Hematopoietic multipotent progenitor cell treated with erythropoietin and hydrocortisone succinate and interleukin-3 and kit ligand, for 15 days (in vitro differentiated cells): ENCODE measurements around the gene CFI.

Experiments used
- DNase-seq: peaks from one replicate; pipeline ENCODE4 v3.0.0-alpha.2; 2015; ENCODE audit warnings: low spot score

The CFI gene

GRCh38 chr4:109801895-109802319 lies at the start of gene CFI:
TSS of gene CFI (minus strand) at chr4:109801999. CDS start at chr4:109801971, 28 bp downstream.
- no peak for DNase-seq

DNA sequence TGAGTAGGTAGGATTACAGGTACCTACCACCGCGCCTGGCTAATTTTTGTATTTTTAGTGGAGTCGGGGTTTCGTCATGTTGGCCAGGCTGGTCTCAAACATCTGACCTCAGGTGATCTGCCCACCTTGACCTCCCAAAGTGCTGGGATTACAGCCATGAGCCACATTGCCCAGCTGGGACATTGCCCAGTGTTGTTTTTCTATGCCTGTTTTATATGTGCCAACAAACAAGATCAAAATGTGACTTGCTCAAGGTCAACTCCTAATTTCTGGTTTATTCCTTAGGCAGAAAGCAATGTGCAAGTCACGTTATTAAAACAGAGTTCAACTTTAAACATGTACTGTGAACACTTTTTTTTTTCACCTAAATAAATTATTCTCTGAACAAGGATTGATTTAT lies 48.8 kb upstream of the CFI start:
- DNase-seq = no peak

DNA sequence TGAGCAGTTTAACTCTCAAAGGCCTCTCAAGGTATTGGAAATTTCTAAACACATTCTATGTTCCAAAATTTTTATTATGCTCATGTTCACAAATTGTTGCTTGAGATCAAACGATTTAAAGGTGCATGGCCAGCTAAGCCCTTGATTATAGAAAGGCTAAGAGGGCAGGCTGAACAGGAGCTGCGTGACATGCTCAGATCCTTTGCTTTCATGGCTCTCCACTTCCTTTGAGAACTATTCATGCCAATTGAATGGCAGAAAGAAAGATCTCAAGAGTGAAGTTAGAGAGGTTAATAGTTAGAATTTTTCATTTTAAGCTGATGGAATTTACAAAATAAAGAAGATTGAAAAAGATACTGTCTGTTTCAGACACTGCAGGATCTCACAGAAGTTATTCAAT lies 46.7 kb upstream of the CFI start:
- DNase-seq = no peak

DNA sequence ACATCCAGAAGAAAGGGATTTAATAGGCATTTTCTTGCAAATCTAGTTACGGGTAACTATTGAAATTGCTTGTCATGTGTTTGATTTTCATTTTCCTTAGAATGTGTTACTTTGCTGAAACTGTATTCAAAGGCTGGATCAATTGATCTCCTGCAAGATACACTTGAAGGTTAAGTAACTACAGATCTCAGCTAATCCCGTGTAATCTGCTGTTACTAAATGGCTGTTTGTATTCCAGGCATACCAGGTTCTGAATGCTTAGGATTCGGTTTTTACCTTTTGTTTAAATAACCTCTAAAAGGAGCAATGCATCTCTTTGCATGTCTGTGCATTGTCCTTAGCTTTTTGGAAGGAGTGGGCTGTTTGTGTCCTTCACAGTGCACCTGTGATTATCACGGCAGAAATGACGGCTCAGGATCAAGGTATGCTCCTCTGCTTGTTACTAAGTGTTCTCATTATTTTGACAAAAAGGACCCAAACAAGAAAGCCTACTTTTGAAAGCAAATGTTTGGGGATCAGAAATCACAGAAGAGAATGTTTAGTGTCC lies 46.2 kb upstream of the CFI start, which contains the start of gene LRIT3:
Gene LRIT3, plus strand, starts transcription at position 212 of the 547 bp plus-strand sequence. Its CDS starts 95 bp downstream, at position 307.
- DNase-seq = no peak

- no peak for DNase-seq
These were observed 44.7 kb upstream of the CFI start for GRCh38 chr4:109846395-109847098.

- no peak for DNase-seq
These were observed 35.2 kb upstream of the CFI start for GRCh38 chr4:109836985-109837384.

DNA sequence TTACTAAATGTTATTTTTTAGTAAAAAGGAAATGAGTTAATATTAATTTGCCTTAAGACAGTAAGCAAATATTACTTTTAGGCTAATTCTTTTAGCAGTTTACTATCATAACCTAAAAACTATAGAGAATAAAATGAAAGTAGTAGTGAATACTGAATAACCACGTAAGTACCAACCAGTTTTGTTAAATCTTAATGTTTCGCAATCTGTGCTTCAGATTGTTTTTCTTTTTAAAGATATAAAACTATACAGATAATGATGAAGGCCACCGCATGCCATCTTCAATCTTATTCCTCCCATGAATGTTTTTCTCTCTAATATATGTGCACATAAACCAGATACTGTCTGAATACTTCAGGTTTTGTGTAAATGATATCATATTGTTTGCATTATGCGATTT lies 32.0 kb upstream of the CFI start:
- DNase-seq = no peak

DNA sequence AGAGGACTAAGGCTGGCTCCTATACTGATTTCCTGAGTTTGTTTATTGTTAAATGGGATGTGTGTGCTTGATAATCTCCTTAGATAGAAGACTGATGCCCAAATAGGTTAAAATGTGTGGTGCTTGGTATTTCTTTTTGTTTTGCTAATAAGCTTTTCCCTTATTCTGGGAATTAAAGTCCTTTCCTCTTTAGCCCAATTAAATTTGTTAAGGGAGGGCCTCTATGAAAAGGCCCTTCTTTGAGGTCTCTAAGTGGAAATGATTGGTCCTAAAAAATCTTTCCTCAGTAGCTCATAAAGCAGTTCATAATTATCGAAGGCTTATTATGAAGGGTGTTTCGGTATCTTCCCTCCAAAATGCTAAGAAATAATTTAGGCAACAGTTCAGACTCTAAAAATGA lies 25.9 kb upstream of the CFI start, which contains the start of gene RRH:
Gene RRH, plus strand, starts transcription at position 301 of the 400 bp plus-strand sequence. Its CDS starts 56 bp downstream, at position 357.
- no peak for DNase-seq

- DNase-seq = peak; percentile 58
These were observed 24.9 kb upstream of the CFI start for GRCh38 chr4:109826719-109827118.

- DNase-seq = no peak
These were observed 19.4 kb upstream of the CFI start for GRCh38 chr4:109821185-109821584.

- no peak for DNase-seq
These were observed 18.8 kb upstream of the CFI start for GRCh38 chr4:109820563-109820962.

- DNase-seq = no peak
These were observed 16.5 kb upstream of the CFI start for GRCh38 chr4:109818268-109818667.

GRCh38 chr4:109816894-109817293 lies 15.1 kb upstream of the CFI start:
- no peak for DNase-seq

- DNase-seq = peak; percentile 18
These were observed 14.3 kb upstream of the CFI start for GRCh38 chr4:109816082-109816442.

DNA sequence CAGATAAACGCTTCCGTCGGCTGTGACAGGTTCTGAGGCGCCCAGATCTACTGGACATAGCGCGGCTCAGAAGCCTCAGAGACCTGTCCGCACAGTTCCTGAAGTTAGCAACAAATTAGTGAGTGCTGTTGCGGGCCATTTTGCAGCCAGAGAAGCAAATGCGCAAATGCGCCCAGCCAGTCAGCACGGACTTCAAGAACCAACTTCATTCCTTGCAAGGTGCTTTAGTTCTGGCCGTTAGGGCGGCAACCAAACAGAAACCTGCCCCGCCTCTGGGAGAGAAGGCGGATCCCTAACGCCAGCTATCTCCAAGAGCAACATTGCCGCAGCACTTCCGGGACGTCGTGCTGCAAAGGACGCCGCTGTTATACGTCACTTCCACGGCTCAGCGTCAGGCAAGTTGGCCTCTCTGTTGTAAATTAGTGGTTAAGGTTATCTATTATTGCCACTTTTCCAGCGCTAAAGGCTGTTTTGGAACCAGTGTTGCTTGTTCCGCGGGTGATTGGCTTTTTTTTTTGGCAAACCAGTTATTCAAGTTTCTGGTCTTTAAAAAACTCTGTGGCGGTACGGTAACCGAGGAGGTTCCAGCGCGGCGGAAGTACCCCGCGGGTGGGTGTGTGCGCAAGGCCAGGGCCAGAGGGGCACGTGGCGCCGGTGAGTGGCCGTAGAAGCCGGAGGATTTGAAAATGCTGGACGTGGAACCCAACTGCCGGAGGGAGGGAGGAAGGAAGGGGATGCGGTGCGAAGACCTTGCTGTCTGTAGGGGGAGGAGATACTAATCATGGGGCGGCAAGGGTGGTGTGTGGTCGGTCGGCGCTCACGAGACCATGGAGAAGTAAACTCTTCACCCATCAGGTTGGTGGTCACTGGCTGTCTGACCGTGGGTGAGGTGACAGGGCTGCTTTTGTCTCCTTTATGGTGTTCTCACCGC lies 13.6 kb upstream of the CFI start, which contains the start of gene GAR1:
Gene GAR1, plus strand, starts transcription at position 612 of the 931 bp plus-strand sequence. CDS start 403 bp downstream, outside the sequence.
- DNase-seq = peak; percentile 97

- no peak for DNase-seq
These were observed 9.9 kb upstream of the CFI start for GRCh38 chr4:109811707-109812106.

- DNase-seq = no peak
These were observed 9.0 kb upstream of the CFI start for GRCh38 chr4:109810552-109811387.

- DNase-seq = no peak
These were observed 7.9 kb upstream of the CFI start for GRCh38 chr4:109809655-109810054.

DNA sequence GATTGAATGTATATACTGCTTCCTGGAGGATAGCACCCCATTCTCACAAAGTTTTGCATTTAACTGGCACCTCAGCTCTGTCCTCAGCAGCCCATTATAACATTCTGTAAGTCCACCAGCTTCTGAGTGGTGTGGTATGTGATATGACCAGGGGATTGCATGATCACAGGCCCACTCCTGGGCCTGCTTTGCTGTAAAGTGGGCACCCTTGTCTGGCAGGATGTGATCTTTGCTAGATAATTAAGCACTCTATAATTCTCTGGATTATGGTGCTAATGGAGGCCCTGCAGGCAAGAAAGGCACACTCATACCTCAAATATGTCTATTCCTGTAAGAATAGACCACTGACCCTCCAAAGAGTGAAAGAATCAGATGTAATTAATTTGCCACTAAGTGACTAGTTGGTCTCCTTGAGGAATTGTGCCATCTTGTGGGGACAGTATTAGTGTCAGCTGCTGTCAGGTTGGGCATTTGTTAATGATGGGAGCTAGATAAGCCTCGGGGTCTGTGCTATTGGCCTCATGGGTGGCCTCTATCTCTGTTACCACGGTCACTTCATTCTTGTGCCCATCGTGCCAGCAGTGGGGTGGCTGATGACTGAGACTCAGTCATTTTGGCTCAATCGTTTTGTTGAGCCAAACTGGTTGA lies 2.2 kb upstream of the CFI start:
- peak; percentile 53 for DNase-seq

DNA sequence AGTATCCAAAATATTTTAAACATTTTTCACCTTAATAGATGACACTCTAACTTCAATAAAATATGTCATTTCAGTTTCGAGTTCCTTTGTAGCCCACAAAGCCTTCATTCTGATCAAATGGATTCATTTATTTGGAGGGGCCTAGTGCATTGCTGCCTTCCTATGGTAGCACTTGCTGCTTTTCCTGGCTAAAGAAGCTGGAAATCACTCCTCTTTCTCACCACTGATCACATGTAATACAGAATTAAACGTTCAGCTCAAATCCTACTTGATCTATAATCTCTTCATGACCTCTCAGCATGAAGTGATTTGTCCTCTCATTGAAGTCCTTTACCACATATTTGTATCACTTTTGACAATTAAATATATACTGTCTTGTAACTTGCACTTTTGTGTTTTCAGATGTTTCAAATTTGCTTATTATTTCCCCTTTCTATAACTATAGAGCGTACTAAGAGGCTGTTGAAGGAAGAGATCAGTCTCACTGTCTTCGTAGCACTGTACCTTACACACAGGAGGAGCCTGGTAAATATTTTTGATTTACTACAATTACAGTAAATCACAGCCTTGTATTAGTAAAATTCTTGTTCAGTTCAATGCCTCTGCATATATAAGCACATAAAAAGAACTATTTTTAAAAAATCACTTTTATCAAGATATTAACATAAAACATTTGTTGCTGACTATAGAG lies 555 bp downstream of the CFI start:
- no peak for DNase-seq
